Renal cortical epithelial cell (primary cell): ENCODE results near the gene OR2F1. TPM values are rescaled to one million over a fixed set of nuclear protein-coding genes. Genes with fewer than 3 reads are reported as not detected.
"Not testable (repeated sequence)": the region's sequence is repeated elsewhere in the genome, so short reads cannot be mapped to it uniquely, and the experiment has no call there.

Source experiments
- DNase-seq: peaks from one replicate; pipeline ENCODE4 v3.0.0-alpha.2; 2011; ENCODE audit warnings: low read depth
- total RNA-seq: library from RNA; depleted of rRNA; stranded (reverse); fragments of >200 nt; gene quantifications from 2 replicates; pipeline ENCODE4 v1.2.3, GENCODE V29; 2014

OR2F1 gene
- total RNA-seq, 1 donor from 2014 or later, result not detected

- DNase-seq, result no peak
These were observed 51.5 kb downstream of the OR2F1 start for GRCh38 chr7:144006029-144006691.

- DNase-seq, result no peak
These were observed 52.0 kb downstream of the OR2F1 start for GRCh38 chr7:144006692-144007042.

- DNase-seq, result no peak
These were observed 54.7 kb downstream of the OR2F1 start for GRCh38 chr7:144009361-144009760.

GRCh38 chr7:144010061-144010460 lies 55.4 kb downstream of the OR2F1 start:
- DNase-seq, result not testable (repeated sequence)

GRCh38 chr7:144010821-144011220 lies 56.2 kb downstream of the OR2F1 start:
- DNase-seq, result not testable (repeated sequence)

GRCh38 chr7:144011458-144012230 lies 57.0 kb downstream of the OR2F1 start:
- no peak for DNase-seq

Other genes with a start within 250 kb of the OR2F1 start
- 1.0 TPM in 1 of 2 replicates, not detected in the other for gene CTAGE6, start 197.1 kb upstream of the OR2F1 start, total RNA-seq
- gene TCAF1, start 52.7 kb upstream of the OR2F1 start, total RNA-seq, result 66.5 and 91.9 TPM in 2 replicates
- gene OR2F2, start 19.6 kb upstream of the OR2F1 start, total RNA-seq, result not detected in 2 replicates
- not detected in 2 replicates for gene OR6B1, start 45.5 kb downstream of the OR2F1 start, total RNA-seq
- gene OR2A5, start 94.1 kb downstream of the OR2F1 start, total RNA-seq, result not detected in 2 replicates
- not detected in 2 replicates for gene OR2A25, start 115.0 kb downstream of the OR2F1 start, total RNA-seq
- gene OR2A12, start 131.4 kb downstream of the OR2F1 start, total RNA-seq, result not detected in 2 replicates
- not detected in 2 replicates for gene OR2A2, start 154.7 kb downstream of the OR2F1 start, total RNA-seq
- gene OR2A14, start 168.3 kb downstream of the OR2F1 start, total RNA-seq, result not detected in 2 replicates
- 7.3 and 17.4 TPM in 2 replicates for gene CTAGE4, start 228.6 kb downstream of the OR2F1 start, total RNA-seq
- gene ARHGEF35, start 241.0 kb downstream of the OR2F1 start, total RNA-seq, result 22.4 and 25.0 TPM in 2 replicates